ENCODE results near the gene SH2B2.

- no peak for TF ChIP-seq CTCF (IDR thresholded peaks at IDR 0.05)
- no peak for TF ChIP-seq POLR2A (IDR thresholded peaks at IDR 0.05)
These were observed 16.3 kb upstream of the SH2B2 start for GRCh38 chr7:102270178-102270887.
